HG03558 (cell line): ENCODE data around the gene HDGF.
"Not testable (repeated sequence)": the region's sequence is repeated elsewhere in the genome, so short reads cannot be mapped to it uniquely, and the experiment has no call there.

Experiments used
- ATAC-seq: cut with Tn5 transposase; IDR thresholded peaks from one replicate; pipeline ENCODE4 v1.9.1; 2021; ENCODE audit warnings: moderate number of reproducible peaks; ENCODE audit not compliant: unreplicated experiment; ENCODE audit errors: extremely low read depth

The HDGF gene

DNA sequence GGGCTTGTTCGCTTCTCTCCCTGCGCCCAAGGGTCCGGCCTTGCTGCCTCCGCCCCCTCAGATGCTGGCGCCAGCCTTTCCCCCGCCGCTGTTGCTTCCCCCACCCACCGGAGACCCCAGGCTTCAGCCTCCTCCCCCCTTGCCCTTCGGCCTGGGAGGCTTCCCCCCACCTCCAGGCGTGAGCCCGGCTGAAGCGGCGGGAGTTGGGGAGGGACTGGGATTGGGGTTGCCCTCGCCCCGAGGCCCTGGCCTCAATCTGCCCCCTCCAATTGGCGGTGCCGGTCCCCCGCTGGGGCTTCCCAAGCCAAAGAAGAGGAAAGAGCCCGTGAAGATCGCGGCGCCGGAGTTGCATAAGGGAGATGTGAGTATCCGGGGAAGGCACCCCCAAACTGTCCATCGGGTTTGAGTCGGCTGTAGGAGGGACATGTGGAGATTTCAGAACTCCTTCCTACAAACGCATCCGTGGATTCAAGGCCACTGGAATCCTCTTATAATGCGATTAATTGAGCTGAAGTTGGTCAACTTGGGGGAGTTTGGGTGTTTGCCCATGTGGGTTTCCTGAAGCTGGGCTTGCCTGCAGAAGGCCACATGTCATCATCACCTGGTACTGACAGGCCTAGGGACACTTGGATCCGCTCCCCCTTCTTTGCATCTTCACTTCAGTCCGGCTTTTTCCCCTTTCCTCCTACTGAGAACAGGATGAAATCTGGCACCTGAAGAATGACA lies 16.6 kb upstream of the HDGF start:
- ATAC-seq, result no peak

DNA sequence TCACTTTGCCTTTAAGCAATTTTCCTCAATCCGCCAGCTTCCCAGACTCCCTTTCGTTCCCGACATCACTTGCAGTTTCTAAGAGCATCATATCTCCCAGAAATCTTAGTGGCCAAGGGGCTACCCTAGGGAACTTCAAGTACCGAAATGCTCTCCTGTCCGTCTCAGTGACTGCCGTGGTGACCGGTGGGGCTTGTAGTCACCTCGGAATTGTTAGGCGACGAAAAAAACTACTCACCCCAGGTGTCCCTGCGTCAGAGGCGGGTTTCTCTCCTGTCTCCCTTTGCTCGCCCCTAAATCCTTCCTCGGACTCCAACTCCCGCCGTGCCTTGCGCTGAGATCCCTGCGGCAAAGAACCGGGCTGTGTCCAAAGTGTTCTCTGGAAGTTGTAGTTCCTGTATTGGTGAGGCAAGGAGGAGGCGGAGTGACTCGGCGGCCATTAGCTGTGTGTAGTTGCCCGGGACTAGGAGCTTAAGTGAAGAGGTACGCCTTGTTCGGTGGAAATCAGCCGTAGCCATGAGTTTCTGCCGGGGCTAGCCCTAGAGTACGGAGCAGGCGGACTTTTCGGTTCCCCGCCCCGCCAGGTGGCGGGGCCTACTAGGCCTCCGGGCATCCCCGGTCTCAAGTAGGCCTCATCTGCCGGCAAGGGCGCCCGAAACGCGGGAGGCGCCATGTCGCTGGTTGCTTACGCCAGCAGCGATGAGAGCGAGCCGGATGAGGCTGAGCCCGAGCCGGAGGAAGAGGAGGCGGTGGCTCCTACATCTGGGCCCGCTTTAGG lies 15.8 kb upstream of the HDGF start, which contains the start of gene PRCC:
Gene PRCC (plus strand): TSS at position 435 of the 778 bp plus-strand sequence. CDS start 237 bp downstream, at position 672.
- ATAC-seq, result peak; percentile 90

DNA sequence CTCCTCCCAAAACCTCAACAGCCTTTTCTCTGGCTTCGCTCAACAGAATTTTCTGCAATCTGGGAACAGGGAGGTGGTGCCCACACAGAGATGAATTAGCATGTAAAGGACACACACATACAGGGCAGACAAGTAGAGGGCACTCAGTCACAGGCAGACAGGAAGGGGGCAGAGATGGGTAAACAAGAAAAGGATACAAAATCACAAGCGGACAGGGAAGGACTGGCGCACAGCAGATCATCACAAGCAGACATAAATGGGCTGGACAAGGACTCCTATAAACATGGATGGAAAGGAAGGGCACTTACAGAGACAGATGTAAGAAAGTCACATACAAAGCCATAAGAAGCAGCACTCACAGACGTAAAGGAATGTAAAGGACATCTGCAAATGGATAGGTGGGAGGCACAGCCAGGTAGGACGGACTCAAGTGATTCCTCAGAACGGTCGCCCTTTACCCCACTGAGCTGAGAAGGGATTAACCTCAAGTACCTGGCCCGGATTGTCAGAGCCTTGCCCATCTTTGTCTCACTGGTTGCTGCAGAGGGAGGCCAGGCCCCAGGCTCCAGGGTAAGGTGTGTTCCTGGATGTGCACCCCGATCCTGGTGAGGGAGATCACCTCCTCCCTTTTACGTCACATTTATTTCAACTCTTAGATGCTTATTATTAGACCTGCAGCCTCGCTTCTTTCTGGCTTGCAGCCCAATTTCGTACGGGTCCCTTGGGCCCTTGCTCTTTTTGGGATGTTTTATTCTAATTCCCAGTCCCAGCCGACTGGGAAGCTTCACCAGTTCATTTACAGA lies 15.0 kb upstream of the HDGF start:
- no peak for ATAC-seq

DNA sequence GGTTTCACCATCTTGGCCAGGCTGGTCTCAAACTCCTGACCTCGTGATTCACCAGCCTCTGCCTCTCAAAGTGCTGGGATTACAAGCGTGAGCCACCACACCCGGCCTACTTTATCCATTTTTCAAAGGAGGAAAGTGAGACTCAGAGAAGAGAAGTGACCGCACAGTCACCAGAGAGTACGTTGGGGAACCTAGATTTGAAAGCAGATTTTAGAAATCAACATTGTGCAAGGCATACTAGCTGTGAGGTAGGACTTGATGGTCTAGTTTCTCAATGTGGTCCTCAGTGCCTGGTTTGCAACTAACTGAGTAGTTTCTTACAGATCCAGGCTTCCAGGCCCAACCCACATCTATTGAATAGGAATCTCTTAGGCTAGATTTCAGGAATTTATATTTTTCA lies 14.2 kb upstream of the HDGF start:
- ATAC-seq, result no peak

DNA sequence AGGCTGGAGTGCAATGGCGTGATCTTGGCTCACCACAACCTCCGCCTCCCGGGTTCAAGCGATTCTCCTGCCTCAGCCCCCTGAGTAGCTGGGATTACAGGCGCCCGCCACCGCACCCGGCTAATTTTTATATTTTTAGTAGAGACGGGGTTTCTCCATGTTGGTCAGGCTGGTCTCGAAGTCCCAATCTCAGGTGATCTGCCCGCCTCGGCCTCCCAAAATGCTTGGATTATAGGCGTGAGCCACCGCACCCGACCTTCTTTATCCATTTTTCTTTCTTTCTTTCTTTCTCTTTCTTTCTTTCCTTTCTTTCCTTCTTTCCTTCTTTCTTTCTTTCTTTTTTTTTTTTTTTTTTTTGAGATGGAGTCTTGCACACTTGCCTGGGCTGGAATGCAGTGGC lies 13.7 kb upstream of the HDGF start:
- not testable (repeated sequence) for ATAC-seq

DNA sequence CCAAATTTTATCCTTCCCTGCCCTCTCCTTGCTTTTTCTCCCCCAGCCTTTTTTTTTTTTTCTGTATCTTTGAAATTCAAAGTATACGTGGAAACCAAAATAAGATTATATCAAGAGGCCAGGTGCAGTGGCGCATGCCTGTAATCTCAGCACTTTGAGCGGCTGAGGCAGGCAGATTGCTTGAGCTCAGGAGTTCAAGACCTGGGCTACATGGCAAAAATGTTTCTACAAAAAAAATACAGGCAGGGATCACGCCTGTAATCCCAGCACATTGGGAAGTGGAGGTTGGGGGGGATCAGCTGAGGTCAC lies 9.3 kb upstream of the HDGF start:
- no peak for ATAC-seq

DNA sequence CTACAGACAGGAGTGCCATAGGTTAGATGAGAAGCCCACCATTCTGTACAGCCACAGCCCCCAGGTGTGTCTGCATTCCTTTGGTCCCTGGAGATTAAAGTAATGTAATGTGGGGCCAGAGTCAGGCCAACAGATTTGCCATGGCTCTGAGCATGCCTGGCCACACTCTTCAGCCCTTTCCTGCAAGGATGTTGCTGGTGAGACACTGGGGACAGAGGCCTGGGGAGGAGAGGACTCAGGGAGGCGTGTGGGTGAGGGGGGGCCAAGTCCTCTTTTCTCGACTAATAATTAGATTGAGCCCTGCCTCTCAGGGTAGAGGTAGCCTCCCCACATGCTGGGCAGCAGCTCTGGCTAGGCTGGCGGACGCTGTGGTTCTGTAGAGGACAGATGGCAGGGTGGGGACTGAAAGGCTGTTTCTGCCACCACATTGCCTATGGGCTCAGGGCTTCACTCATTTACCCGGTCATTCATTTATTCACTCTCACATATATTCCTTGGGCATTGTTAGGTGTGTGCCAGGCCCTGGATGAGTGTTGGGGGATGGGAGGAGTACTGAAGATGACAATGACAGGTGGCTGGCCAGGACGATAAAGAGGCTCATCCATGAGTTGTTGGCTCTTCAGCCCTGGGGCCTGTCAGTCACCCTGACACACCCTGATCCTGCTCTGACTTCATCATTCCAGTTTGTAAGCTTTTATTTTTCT lies 8.8 kb upstream of the HDGF start:
- no peak for ATAC-seq

DNA sequence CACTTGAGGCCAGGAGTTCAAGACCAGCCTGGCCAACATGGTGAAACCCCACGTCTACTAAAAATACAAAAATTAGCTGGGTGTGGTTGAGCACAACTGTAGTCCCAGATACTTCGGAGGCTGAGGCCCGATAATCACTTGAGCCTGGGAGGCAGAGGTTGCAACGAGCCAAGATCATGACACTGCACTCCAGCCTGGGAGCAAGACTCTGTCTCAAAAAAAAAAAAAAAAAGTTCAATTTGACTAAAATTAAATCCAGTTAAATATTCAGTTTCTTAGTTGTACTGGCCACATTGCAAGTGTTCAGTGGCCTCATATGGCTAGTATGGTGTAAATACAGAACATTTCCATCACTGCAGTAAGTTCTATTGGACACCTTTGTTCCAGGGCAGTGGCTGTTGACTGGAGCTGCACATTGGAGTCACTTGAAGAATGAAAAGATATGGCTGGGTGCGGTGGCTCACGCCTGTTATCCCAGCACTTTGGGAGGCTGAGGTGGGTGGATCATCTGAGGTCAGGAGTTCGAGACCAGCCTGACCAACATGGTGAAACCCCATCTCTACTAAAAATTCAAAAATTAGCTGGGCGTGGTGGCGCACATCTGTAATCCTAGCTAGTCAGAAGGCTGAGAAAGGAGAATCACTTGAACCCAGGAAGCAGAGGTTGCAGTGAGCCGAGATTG lies 6.2 kb upstream of the HDGF start:
- not testable (repeated sequence) for ATAC-seq

DNA sequence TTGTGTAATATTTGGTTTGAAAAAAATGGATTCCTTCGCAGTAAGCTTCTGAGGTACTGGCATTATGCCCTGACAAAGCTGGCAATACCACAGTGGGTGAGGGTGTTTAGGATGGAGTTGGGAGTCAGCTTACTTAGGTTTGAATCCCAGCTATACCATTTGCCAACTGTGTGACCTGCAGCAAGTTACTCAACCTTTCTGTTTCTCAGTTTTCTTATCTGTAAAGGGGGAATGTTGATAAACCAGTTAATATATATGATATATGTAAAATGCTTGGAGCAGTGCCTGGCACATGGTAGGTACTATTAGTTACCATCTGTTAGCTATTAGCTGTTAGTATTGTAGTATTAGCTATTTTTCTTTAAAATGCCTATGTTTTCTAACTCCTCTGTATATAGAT lies 4.9 kb upstream of the HDGF start:
- no peak for ATAC-seq

DNA sequence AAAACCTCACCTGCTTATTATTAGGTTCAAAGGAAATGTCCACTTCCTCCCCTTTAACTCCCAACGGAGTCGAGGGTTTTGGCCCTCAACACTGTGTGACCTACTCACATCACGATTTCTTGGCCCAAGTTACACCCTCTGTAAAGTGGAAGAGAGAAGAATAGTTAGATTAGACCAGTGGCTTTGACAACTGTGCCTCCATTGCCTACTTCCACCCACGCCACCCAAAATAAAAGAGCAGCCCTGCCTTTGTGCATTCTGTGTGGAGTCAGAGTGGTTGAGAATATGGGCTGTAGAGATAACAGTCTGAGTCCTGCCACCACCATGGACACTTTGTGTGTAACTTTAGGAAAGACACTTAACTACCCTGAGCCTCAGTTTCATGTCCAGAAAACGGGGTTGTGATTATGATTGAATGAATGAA lies 4.1 kb upstream of the HDGF start:
- no peak for ATAC-seq

DNA sequence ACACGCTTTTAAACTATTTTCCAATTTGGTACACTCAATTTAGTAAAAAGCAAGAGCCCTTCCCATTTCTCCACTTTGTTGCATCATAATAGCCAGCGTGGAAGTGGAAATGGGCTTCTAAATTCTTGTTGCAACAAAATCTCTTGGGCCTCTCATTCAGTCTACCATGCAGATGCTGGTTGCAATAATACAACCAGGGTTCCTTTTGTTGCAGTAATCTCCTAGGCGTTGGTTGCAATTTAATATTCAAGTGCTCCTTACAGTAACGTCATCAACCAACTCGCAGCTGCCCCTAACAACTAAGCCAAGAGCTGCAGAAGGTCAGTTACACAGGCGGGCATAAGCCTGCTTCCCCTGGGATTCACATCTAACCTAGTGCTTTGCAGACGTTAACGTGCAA lies 2.7 kb upstream of the HDGF start:
- ATAC-seq, result no peak

DNA sequence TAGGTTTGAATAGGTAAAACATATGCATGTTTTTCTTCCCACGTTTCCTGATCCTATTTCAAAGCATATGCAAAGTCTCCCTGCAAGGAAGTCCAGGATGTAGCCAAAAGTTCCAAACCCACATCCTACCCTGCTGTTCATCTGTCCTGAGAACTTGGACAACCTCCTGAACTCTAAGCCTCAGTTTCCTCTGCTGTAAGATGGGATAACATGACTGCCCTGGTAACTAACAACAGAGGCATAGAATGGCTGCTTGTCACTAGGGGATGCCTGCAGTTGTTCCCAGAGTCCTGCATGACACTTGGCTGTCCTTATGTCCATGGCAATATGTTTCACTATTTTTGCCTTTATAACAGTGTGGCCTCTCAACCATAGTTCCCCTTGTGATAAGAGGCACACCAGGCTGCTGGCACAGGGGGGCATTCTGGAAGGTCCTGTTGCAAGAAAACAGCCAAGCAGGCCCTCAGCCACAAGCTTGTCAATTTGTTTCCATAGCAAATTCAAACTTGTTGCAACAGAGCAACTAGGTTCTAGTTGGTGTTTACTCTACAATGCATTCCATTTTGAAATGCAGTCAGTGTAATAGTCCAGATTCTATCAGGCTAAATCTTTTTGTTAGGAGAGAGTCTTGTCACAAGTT lies 1.5 kb upstream of the HDGF start:
- ATAC-seq, result no peak

DNA sequence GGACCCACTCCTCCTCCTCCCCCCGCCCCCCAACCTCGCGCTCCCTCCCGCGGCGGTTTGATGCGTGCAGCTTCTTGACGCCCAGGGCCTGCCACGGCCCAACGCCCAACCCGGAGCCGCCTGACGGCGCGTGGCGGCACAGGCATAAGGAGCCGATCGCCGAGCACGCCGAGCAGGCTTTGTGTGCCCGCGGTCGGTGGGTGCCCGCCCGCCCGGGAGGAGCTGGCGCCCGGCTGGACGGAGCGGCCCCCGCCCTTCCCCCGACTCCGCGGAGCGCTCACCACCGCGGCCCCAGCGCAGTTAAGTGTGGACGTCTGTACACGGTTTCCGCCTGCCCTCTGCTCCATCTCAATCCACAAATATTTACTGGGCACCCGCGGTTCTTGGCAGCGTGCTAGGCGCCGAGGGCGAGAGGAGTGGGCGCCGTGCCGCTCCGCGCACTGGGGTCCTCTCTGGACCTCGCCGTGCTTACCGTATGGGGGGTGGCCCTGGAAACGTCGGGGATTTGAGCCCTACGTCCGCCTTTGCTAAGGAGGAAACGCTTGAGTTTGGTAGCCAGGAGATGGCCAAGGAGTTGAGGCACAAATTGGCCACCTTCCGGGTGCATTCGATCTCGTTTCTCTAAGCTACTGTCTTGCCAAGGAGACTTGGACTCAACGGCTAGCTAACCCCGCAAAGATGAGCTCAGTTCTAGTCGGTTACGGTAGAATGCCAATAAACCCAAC lies 444 bp upstream of the HDGF start:
- ATAC-seq, result peak; percentile 54

DNA sequence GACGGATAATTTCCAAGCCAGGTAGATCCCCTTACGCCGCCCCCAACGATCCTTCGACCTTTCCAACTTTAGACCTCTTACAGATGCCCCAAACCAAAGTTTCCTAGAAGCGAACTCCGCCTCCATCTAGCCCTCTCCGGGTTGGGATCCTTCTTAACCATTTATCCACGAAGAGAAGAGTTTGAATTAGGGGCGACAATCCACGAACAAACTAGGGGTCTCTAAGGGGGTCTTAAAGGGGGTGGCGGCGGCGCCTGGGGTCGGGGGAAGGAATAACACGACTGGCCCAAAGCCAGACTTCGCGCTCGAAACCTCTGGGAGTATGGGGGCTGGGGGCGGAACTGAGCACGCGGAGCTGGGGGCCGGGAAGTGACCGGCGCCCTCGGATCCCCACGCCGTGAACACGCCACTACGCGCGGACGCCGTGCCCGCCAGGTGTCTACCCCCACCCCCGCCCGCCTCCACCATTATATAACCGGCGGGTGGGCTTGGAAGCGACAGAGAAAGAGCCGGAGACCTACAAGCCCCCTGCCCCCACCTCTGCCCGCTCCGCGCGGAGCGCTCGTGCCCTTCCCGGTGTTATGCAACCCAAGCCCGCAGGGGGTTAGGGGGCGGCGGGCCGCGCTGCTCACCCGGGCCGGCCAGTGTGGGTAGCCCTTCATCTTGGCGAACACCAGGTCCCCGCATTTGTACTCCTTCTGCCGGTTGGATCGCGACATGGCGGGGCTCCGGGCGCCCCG lies 594 bp downstream of the HDGF start:
- ATAC-seq, result no peak

DNA sequence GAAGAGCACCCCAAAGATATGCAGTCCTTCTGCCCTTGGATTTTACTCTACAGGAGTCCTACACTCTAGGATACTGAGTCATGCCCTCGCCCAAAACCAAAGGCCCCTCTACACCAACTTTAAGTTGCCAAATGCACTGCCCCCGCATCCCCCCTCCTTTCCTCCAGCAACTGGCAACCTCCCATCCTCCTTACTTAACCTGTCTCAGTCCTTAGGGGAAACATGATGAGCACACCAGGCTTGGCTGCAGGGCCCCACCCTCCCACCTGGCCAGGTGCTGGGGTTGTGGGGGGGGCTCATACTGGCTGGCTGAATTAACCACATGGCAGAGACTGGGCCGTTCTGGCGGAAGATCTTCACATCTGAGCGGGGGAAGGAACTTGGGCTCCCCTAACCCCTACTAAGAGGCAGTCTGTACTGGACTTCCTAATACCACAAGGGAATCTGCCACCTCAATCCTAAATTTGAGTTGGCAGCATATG lies 1.2 kb downstream of the HDGF start:
- no peak for ATAC-seq

DNA sequence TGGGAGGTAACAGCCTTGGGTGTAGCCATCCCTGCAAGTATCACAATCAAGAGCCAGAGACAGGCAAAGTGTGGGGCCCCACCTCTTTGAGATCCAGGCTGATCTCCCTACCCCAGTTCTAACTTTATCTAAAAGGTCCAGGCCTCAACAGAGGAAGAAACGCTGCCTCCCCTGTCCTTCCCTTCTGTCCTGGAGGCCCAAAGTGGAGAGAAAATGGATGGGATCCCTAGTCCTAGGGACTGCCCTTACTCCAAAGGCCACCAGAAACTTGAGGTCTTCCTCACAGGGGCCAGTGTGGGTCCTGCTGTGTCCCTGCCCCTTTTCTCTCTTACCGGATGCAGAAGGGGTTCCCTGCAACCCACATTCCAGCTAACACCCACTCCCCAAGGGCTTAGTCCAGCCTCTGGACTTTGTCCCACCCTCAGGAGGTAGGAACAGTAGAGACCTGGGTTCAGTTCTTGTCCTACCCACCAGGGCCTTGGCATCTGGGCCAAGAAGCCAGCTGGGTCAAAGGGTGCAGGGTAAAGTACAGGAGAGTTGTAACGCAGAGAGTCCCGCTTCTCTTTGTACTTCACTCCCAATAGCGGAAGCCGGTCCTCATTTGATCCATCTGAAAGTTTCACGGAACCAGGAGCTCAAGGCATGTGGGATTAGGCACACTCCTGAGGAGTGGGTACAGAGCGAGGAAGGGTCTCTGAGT lies 1.9 kb downstream of the HDGF start:
- no peak for ATAC-seq

DNA sequence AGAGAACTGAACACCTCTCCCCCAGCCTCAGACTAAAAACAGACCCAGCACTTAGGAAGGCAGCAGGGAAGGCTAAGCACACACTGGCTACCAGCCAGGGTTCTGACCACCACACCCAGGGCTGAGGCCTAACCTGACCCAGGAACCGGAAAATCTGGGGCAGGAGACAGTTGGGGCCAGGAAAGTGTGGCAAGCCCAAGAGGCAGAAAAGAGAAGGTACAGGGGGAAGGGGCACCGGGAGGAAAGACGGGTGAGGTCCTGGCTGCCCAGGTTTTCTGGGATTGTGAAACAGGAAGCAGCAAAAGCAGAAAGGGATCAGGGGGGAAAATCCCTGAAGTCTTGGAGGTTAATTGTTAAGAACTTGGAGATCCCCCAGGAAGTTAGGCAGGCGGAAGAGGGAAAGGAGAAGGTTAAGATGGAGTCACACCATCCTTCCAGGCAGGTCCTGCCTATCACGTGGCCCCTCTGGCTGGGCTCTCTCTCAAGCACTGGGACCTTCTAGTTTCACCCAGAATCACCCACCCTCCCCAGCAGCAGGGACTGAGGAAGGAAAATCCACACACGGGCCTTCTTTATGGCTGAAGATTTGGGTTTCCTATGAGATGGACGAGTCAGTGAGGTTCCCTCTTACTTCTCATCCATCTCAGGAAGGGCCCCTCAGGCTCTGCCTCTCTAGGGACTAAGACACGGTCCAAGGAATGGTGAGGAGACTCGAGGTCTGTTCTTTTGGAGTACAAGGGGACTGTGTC lies 2.6 kb downstream of the HDGF start:
- no peak for ATAC-seq
